Kidney (tissue), 14 donors: ENCODE data around the gene NT5DC1. TPM values are rescaled to one million over a fixed set of nuclear protein-coding genes. Genes with fewer than 3 reads are reported as not detected.

Experiments used
- DNase-seq, 5 donors: peaks; one replicate each; pipeline ENCODE4 v3.0.0-alpha.2; 2013 to 2020
- FAIRE-seq: peaks from 2 replicates; lab custom pipeline; 2012; peaks lifted over from hg19 to GRCh38; lab: Jason Lieb, UNC
- H3K27ac ChIP-seq, 2 donors: one replicate each; pipeline ENCODE4 v1.7.0; 2013; ENCODE audit warnings: low read depth in 2 of 2, low read length in 2 of 2, inconsistent platforms in 1 of 2
- H3K27me3 ChIP-seq: one replicate; pipeline ENCODE4 v1.7.1; 2013; ENCODE audit warnings: low read length, inconsistent platforms; ENCODE audit not compliant: control insufficient read depth, insufficient read depth
- H3K36me3 ChIP-seq, 3 donors: one replicate each; pipeline versions ENCODE4 v1.7.0 to v1.7.1; 2013; ENCODE audit warnings: low read length in 3 of 3, control low read depth in 1 of 3, inconsistent platforms in 1 of 3; ENCODE audit not compliant: insufficient read depth in 3 of 3, control insufficient read depth in 2 of 3
- H3K4me1 ChIP-seq, 3 donors: one replicate each; pipeline versions ENCODE4 v1.7.0 to v1.7.1; 2013; ENCODE audit warnings: low read length in 3 of 3, inconsistent platforms in 1 of 3, low read depth in 1 of 3; ENCODE audit not compliant: control insufficient read depth in 2 of 3, insufficient read depth in 2 of 3
- H3K4me3 ChIP-seq, 3 donors: one replicate each; pipeline versions ENCODE4 v1.7.0 to v1.8.1; 2013; ENCODE audit warnings: low read length in 3 of 3, control low read depth in 1 of 3, inconsistent platforms in 1 of 3
- H3K9ac ChIP-seq, 3 donors: one replicate each; pipeline versions ENCODE4 v1.7.0 to v1.7.1; 2013; ENCODE audit warnings: low read length in 3 of 3, control low read depth in 1 of 3, inconsistent platforms in 1 of 3
- H3K9me3 ChIP-seq, 3 donors: one replicate each; pipeline versions ENCODE4 v1.7.0 to v1.7.1; 2013; ENCODE audit warnings: low read length in 3 of 3, control low read depth in 1 of 3, inconsistent platforms in 1 of 3; ENCODE audit not compliant: control insufficient read depth in 2 of 3, insufficient read depth in 1 of 3
- intact Hi-C: fragments of 100-400 bp; cut with DNase I; formaldehyde crosslinking; loops from one replicate; pipeline ENCODE4 v1.11.1; 2022
- polyA plus RNA-seq: library from polyadenylated mRNA; stranded (reverse); fragments of 350-450 nt; fragmentation: Illumina TruSeq; extraction: RNeasy Lipid Tissue Mini Kit (QIAGEN cat#74804); gene quantifications from one replicate; pipeline ENCODE4 v1.2.3, GENCODE V29; 2014; ENCODE audit warnings: low read depth, low replicate concordance; ENCODE audit not compliant: insufficient read depth
- total RNA-seq: library from RNA; stranded (reverse); fragmentation: NEBNext Ultra II Directional; extraction: Animal tissue kit (Norgen Biotek cat#: 25700); gene quantifications from one replicate; pipeline ENCODE4 v1.2.1, GENCODE V29; 2021
- TF ChIP-seq, protein P1 (sequence below): IDR thresholded peaks from 3 replicates; pipeline ENCODE4 v1.5.1; 2012; ENCODE audit warnings: mild to moderate bottlenecking, moderate library complexity, borderline replicate concordance; ENCODE audit not compliant: insufficient read depth; ENCODE audit errors: extremely low read depth
- donor health status: control.
- donor health status: control.
- donor health status: control.
- donor health status: control.
- donor health status: control.
- donor health status: DM: yes; HTN: yes; CAD: no.
- donor health status: Normal renal cell carcinoma (clear cell type).

Gene NT5DC1
- total and polyA plus RNA-seq, 2 donors from 2014 or later, result 34.8 to 41.7 TPM

DNA sequence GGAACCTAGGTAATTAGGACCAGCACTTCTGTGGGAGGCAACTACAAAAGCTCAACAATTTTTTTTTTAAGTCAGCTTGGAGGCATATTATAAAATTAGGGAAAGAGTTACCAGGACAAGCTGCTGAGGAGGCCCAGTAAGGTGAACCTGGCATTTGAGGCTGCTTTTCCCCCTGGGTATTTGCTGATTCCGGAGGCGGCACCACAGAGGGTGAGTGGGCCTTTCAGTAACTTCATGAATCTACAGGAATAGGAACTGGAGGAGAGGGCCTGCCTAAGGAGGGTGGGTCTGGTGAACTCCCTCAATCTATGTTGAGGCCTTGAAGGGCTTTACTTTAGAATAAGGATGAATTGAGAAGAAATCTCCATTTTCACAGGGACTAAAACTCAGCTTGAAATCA is 138.6 kb downstream of the NT5DC1 start:
- H3K9me3 ChIP-seq, result no peaks in the 10 kb centered on the region
- no peak for FAIRE-seq
- no peak overlapping the region for H3K9ac ChIP-seq
- TF ChIP-seq, protein P1, sequence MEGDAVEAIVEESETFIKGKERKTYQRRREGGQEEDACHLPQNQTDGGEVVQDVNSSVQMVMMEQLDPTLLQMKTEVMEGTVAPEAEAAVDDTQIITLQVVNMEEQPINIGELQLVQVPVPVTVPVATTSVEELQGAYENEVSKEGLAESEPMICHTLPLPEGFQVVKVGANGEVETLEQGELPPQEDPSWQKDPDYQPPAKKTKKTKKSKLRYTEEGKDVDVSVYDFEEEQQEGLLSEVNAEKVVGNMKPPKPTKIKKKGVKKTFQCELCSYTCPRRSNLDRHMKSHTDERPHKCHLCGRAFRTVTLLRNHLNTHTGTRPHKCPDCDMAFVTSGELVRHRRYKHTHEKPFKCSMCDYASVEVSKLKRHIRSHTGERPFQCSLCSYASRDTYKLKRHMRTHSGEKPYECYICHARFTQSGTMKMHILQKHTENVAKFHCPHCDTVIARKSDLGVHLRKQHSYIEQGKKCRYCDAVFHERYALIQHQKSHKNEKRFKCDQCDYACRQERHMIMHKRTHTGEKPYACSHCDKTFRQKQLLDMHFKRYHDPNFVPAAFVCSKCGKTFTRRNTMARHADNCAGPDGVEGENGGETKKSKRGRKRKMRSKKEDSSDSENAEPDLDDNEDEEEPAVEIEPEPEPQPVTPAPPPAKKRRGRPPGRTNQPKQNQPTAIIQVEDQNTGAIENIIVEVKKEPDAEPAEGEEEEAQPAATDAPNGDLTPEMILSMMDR, result no peak
- no peak overlapping the region for H3K4me3 ChIP-seq
- H3K27me3 ChIP-seq, result no peaks in the 10 kb centered on the region
- no peak for DNase-seq
- H3K36me3 ChIP-seq, result peaks cover 0 to 7% (median 4%) of the 10 kb centered on the region in 3 donors
- intact Hi-C loops, result no loop called here
- no peak overlapping the region for H3K27ac ChIP-seq
- H3K4me1 ChIP-seq, result no peaks in the 10 kb centered on the region

GRCh38 chr6:116239856-116240255 is 139.2 kb downstream of the NT5DC1 start:
- DNase-seq (no peak), FAIRE-seq (no peak)
- Histone ChIP-seq H3K27ac (no peak overlapping the region), H3K4me1 (no peaks in the 10 kb centered on the region), H3K4me3 (no peak overlapping the region), H3K27me3 (no peaks in the 10 kb centered on the region), H3K9ac (no peak overlapping the region), H3K36me3 (peaks cover 0 to 8% (median 7%) of the 10 kb centered on the region in 3 donors), H3K9me3 (no peaks in the 10 kb centered on the region)
- TF ChIP-seq, protein P1, result no peak
- intact Hi-C loops, result no loop called here

DNA sequence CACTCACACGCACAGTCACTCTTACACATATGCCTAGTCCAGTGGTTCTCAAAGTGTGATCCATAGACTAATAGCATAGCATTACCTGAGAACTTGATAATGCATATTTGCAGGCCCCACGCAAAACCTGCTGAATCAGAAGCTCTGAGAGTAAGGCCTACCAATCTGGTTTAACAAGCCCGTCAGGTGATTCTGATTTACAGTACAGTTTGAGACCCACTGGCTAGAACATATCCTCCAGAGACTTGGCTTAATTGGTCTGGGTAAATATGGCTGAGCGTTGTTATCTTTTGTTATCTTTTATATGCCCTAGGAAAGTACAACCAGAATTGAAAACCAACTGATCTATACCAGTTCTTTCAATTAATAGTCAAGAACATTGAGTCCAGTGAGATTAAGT is 143.6 kb downstream of the NT5DC1 start:
- Histone ChIP-seq H3K9ac (no peak overlapping the region), H3K36me3 (peaks cover 0 to 8% (median 0%) of the 10 kb centered on the region in 3 donors), H3K9me3 (no peaks in the 10 kb centered on the region), H3K4me1 (peaks cover 0 to 15% (median 6%) of the 10 kb centered on the region in 3 donors), H3K4me3 (no peak overlapping the region), H3K27me3 (no peaks in the 10 kb centered on the region), H3K27ac (no peak overlapping the region)
- FAIRE-seq (no peak), DNase-seq (no peak)
- TF ChIP-seq, protein P1, result no peak
- intact Hi-C loops, result no loop called here

- H3K9me3 ChIP-seq, result no peaks in the 10 kb centered on the region
- peaks cover 0 to 20% (median 16%) of the 10 kb centered on the region in 3 donors for H3K4me1 ChIP-seq
- no peak overlapping the region for H3K4me3 ChIP-seq
- H3K36me3 ChIP-seq, result peaks cover 0 to 8% (median 0%) of the 10 kb centered on the region in 3 donors
- H3K9ac ChIP-seq, result no peak overlapping the region
- H3K27ac ChIP-seq, result no peak overlapping the region
- TF ChIP-seq, protein P1, result no peak
- DNase-seq, result no peak
- FAIRE-seq, result no peak
- intact Hi-C loops, result no loop called here
- H3K27me3 ChIP-seq, result no peaks in the 10 kb centered on the region
These were observed 145.4 kb downstream of the NT5DC1 start for GRCh38 chr6:116246089-116246488.
